GM19463 (cell line): ENCODE measurements around the gene VWA3A.

Experiments used
- ATAC-seq: cut with Tn5 transposase; IDR thresholded peaks from one replicate; pipeline ENCODE4 v1.9.1; 2021; ENCODE audit warnings: mild to moderate bottlenecking, moderate library complexity; ENCODE audit not compliant: unreplicated experiment

The VWA3A gene

DNA sequence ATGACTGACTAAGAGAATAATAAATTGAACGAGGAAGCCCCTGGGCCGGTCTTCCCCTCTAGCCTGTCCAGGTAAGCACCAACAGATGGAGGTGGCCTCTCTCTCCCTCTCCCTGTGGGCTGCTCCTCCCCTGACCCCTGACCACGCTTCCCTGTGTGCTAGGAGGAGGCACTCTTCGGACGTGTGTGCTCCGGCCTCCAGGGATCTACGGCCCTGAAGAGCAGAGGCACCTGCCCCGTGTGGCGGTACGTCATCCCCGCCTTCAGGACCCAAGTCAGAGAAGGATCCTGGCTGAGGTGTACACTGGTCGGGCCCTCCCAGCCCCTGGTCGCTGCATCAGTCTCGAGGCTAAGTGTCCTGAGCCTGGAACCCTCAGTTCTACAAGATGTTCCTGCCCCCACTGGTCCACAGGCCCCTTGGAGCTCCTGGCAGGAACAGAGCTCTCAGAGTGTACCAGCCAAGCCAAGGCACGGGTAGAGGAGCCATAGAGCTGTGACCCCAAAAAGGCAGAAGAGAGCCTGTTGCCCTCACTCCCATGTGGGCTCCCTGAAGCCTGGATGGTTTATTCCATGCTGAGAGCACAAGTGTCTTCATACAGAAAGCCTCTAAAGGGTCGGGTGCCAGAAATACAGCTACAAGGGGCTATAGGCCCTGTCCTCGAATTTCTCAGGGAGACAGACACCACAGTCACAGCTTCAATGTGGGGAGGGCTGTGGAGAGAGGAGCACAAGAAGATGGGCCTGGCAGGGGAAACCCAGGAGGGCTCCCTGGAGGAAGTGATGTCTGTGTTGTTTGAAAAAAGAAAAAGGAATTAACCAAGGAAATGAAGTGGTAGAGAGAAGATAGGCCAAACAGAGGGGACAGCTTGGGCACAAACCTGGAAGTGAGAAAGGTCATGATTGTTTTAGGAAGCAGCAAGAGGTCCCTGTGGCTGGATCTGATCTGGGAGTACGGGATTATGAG is 85.9 kb downstream of the VWA3A start:
- ATAC-seq, result no peak

DNA sequence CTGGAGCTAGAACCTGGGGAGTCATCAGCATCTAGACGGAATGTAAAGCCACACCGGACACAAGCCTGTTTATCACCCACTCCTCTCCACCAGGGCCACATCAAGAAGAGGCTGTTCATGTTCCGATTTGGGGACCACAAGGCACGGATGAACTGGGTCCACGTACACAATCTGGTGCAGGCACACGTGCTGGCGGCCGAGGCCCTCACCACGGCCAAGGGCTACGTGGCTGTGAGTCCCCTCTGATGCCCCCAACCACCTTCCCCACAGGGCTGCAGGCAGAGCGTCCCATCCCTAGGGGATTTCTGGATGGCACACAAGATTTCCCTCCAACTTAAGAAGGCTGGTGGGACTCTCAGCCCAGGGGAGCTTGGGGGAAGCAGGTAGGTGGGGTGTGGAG is 89.1 kb downstream of the VWA3A start:
- no peak for ATAC-seq

DNA sequence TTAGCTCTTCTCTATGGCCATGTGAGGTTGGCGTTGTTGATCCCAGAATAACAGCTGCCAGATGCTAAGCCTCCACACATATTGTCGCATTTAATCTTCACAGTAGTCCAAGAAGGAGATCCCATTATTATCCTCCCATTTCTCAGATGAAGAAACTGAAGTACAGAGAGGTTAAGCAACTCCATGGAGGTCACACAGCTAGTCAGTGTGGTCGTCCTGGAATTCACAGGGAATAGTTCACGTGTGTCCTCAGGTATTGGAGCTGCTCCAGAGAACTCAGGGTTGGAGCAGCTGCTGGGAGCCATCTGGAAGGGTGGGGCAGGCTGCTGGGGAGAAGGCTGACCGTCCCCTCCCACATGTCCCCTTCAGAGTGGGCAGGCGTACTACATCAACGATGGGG is 89.5 kb downstream of the VWA3A start:
- no peak for ATAC-seq

DNA sequence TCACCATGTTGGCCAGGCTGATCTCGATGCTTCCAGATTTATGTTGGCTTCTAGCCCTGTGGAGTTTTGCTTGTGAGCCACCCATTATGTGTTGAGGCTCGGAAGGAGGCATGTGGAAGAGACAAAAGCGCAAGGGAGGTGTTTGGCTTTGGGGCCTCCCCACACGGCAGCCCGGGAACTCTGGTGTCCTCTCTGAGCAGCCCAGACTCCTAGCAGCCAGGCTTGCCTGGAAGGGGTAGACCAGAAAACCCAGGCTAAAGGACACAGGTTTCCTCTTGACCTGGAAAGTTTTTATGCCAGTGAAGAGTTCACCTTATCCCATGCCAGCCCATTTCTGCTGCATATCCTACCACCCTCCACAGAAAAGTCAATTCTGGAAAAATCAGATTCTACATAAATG is 91.0 kb downstream of the VWA3A start:
- no peak for ATAC-seq

DNA sequence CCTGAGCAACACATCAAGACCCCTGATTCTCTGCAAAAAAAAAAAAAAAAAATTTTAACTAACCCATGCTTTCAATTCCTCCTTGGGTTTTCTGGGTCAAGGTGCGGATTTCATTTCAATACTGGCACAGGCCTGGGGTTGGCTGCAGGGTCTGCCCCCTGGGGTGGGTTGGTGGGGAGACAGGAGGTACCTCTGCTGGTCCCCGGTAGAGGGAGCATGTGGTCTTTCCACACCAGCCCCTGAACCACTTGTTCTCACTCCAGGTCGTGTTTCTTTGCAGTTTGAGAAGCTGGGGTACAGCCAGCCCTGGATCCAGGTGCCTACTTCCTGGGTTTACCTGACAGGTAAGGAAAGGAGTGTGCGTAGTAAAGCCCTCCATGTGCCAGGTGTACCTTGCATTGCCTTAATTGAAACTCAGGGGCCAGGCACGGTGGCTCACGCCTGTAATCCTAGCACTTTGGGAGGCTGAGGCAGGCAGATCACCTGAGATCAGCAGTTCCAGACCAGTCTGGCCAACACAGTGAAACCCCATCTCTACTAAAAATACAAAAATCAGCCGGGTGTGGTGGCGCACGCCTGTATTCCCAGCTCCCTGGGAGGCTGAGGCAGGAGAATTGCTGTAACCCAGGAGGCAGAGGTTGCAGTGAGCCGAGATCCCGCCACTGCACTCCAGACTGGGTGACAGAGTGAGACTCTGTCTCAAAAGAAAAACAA is 91.7 kb downstream of the VWA3A start:
- ATAC-seq, result no peak

DNA sequence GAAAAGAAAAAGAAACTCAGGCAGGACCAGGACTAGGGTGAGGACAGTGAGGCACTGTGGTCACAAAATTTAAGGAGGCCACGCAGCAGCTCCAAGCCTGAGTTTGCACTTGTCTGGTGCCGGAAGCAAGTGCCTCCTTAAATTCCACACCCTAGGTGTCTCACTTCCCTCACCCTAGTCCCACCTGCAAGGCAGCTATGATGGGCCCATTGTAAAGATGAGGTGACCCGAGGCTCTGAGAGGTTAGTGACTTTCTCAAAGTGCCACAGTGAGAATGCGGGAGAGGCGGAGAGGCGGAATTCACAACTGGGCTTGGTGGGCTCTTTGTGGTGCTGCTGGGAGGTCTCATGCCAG is 92.3 kb downstream of the VWA3A start:
- no peak for ATAC-seq

DNA sequence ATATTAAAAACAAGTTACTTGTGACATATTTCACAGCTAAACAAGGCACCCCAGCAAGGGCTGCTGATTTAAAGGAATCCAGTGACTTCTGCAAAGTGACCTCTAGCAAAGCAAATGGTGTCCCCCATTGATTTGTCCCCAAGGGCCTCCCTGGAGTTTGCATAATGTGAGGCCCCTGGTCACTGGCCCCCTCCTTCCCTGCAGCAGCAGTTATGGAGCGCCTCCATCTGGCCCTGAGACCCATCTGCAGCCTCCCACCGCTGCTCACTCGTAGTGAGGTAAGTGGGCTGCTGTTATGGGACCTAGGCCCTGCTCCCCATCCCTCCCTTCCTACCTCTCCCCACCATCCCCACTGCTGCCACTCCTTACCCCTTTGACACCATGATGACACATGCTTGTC is 94.2 kb downstream of the VWA3A start:
- no peak for ATAC-seq

DNA sequence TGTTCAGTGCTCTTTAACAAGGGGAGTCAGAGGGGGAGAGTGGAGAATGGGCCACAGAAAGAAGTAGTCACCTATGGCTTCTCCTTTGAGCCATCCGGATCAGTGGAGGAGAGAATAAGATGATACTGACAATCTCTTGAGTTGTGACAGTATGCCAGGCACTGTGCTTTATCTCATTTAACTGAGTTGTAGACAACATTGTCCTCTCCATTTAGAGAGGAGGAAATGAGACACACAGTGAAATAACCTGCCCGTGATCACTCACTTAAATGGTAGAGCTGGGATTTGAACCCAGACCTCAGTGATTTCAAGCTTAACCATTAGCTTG is 95.9 kb downstream of the VWA3A start:
- ATAC-seq, result no peak

DNA sequence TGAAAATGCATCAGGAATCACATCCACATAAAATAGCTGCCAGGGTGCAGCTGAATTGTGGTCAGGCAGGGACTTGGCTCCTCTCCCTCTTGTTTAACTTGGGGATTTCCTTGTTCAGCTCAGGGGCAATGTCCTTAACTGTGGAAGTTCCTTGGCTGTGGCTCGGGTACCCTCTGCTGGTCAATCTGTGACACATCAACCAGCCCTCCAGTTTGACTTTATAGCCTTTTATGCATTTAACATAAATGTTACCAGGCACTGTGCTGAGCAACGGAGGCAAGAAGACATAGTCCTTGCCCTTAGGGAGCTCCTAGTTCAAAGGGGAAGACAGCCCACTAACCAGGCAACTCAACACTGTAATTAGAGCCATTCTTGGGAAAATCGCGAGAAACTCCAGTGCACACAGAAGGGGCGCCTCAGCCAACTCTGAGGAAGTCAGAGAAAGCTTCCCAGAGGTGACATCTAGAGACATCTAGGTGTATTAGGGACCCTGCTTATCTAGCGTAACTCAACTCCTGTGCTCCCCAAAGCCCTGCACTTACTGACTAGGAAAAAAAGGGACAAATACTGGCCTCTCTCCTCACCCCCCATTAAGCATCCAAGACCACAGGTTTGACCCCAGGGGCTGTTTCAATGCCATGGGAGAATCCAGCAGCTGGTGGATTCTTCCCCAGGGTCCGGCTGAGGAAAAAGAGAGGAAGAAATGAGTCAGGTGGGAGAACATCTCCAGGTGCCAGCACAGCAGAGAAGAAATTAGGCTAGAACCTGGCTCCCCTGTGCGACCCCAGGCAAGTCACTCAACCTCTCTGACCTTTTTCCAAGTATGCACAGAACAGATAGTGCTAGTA is 96.5 kb downstream of the VWA3A start:
- ATAC-seq, result no peak

DNA sequence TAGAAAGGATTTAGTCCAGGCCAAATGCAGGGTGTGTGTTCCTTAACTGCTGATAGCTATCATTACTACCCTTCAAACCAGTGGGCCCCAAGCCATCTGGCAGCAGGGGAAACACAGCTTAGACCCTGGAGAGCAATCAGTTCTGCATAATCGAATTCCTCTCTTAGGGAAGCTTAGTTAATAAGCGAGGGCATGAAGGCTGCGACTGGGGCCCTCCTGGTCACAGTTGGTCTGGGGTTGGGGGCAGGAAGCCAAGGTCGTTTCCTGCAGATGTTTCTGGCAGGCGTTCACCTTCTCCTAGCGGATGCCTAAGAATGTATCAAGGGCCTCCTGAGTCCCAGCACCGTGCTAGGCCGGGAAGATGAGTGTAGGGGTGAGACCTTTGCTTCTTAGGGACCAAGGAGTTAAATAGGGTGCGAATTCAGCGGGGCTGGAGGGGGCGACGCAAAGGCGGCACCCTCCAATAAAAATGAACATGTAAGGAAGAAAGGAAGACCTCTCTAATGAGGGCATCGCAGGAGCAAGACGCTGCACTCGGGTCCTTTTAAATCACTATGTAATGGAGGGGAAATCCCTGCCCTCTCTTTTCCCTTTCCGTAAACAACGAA is 97.2 kb downstream of the VWA3A start:
- no peak for ATAC-seq

DNA sequence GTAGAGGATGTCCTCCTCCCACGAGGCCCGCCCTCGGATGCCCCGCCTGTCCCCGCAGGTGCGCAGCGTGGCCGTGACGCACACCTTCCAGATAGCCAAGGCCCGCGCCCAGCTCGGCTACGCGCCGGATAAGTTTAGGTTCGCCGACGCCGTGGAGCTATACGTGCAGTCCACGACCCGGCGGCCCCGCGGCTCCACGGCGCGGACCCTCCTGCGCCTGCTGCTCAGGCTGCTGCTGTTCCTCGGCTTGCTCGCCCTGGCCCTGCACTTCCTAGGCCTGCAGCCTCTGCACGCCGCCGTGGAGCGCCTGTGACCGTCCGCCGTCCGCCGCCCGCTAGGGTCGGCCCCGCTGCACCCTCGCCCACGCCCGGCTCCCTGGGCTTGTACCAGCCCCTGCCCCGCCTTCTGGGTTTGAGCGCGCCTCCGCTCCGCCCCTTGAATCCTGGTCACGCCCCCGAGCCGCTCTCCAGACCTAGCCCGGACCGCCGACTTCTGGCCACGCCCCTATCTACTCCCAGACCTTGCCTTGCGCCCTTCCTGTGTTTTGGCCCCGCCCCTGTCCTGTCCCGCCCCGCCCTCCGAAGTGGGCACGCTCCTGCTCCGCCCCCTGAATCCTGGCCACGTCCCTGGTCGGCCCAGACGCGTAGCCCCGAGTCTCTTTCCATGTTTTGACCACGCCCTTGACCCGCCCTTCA is 97.9 kb downstream of the VWA3A start:
- peak; percentile 62 for ATAC-seq

DNA sequence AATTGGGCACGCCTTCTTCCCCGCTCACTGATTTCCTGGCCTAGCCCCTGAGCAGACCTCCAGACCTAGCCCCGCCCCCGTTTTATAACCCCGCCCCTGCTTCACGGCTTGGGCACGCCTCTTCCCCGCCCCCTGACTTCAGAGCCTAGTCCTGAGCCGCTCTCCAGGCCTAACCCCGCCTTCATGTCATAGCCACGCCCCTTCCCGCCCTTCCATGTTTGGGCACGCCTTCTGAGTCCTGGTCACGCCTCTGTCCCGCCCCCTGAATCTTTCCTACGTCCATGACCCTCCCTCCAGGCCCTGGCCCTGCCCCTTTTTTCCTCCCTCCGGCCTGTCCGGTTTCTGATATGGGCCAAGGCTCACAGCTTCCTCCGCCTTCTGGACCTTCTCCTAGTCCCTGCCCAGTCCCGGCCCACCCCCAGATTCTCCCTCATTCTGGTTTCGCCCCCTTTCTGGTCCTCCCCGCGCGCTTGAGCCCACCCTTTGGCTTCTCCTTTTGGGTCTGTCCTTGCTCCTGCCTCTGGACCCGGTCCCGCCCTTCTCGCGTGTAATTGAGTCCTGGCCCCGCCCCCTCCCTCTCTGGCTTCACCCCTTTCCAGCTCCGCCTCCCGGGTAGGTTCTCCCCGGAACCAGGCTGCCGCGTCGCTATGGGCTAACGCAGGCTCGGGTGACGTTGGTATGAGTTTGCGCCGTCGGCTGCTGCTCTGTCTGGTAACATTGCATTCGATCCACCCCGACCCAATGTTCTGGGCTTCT is 98.6 kb downstream of the VWA3A start:
- ATAC-seq, result peak; percentile 35

DNA sequence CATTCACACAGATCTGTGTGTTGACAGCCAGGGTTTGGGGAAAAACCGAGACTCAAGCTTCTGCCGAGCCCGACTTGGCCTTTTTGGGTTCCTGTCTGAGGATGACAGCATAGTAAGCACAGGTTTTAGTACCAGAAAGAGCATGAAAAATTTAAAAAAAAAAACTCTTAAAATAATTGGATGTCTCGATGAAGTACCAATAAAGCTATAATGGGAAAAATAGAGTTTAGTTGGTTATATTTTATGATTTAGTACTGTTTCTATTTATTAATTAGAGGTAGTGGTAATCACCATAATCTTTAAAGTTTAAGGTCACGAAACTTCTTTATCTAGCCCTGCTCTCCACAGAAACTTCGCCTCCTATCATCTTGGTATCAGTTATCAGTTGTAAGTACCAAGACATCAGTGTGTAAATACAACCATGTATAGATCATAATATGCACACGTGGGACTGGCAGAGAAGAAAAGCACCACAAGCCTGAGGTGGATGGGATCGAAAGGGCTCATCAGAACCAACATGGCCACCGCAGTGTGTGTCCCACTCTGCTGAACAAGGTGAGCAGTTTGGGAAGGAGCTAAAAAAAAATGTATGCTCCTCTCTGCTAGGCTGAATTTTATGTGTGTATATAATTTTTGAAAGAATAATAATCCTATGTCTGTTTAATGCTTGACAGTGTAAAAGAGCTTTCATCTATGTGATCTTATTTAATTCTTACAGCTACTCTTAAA is 99.4 kb downstream of the VWA3A start:
- no peak for ATAC-seq

DNA sequence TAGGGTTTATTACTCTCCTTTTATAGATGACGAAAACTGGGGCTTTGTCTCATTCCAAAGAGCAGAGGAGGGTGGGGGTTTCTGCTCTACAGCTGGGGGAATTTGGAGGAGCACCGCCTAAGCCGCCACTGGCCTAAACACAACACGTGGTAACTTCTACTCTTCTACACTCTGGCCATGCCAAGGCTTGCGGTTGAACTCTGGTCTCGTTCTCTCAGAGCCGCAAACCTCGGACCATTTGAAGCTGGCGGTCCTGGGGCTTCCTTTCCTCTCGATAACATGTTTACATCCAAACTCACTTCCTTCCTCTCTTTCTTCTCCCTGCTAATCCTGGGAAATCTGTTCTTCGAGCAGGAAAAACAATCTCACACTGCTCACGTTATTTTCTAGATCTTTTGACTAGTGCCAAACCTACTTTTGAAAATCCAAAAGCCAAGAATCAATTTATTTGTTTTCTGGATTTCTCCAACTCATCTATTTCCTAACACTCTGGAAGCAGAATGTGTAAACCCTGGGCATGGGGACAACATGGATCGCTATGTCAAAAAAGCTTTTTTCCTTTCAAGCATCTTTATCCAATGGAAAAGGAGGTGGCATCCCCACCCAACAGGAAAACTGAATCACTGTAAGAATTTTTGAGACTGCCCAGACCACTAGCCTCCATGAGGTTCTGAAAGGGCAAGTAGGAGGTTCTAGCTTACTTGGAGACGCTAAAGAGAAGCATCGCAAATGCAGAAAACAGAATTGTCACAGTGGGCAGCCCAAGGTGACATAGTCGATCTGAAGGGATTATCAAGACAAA is 100.1 kb downstream of the VWA3A start:
- peak; percentile 17 for ATAC-seq

DNA sequence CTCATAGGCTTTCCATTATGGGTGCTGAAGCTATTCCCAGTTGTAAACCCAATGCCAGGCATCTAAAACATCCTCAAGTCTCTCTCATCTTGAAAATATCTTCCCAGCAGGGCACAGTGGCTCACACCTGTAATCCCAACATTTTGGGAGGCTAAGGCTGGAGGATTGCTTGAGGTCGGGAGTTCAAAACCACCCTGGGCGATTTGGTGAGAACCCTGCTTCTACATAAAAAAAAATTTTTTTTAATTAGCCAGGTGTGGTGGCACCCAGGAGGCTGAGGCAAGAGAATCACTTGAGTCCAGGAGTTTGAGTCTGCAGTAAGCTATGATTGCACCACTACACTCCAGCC is 100.7 kb downstream of the VWA3A start:
- no peak for ATAC-seq

DNA sequence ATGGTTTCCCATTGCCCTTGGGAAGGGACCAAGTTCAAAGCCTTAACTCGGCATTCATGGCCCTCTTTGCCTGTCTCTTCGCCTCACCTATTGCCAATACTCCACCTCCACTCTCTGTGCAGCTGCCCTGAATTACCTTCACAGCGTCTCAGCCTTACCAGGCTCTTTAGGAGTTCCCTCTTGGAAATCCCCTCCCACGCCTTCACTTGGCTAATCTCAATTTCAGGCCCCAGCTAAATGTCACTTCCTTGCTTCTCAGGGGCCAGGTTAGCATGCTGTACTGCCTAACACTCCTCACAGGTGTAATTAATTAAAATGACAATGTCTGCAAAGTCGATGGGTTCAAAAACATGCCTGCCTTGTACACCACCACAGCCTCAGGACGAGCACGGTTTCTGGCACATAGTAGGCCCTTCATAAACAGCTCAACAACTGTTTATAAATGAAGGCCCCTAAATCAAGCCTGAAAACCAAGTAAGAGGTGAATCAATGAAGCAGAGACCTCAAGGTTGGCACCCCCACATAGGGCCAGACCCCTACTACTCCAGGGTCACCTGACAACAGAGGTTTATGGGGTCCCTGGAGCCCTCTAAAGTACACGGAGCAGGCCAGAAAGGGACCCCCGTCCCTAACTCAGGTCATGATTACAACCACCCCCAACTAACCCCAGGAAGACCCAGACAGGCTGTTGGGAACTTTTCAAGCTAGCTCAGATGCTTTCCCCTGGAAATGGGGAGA is 102.5 kb downstream of the VWA3A start:
- ATAC-seq, result no peak

DNA sequence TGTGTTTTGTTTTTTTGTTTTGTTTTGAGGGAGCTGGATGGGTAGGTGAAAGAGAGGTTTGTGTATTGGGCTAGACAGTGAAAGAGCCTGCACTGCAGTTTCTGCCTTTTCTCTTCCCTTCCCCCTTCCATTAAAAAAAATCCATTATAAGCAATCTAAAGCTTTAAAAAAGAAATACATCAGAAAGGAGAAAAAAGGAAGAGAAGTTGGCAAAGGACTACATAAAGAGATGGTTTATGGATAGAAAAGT is 103.0 kb downstream of the VWA3A start:
- ATAC-seq, result no peak
